Sigmoid colon (tissue), 7 donors: Measurements from ENCODE around the gene OBSL1. TPM values are rescaled to one million over a fixed set of nuclear protein-coding genes. Genes with fewer than 3 reads are reported as not detected.
A peak's percentile ranks its signal among the peaks of the same experiment; 100 is the strongest.

Source experiments
- DNase-seq: peaks from one replicate; pipeline ENCODE4 v3.0.0-alpha.2; 2019
- H3K27ac ChIP-seq, 4 donors: fragments of 200-600 bp; sonication (generic); one replicate each; pipeline ENCODE4 v1.5.1; 2016 to 2019; ENCODE audit warnings: mild to moderate bottlenecking in 1 of 4
- H3K27me3 ChIP-seq, 3 donors: fragments of 200-600 bp; sonication (generic); one replicate each; pipeline ENCODE4 v1.5.1; 2019; ENCODE audit warnings: mild to moderate bottlenecking in 1 of 3
- H3K36me3 ChIP-seq, 4 donors: fragments of 200-600 bp; sonication (generic); one replicate each; pipeline ENCODE4 v1.5.1; 2016 to 2019
- H3K4me1 ChIP-seq, 4 donors: fragments of 200-600 bp; sonication (generic); one replicate each; pipeline ENCODE4 v1.5.1; 2017 to 2019
- H3K4me3 ChIP-seq, 4 donors: fragments of 200-600 bp; sonication (generic); one replicate each; pipeline ENCODE4 v1.5.1; 2017 to 2019; ENCODE audit warnings: mild to moderate bottlenecking in 2 of 4, moderate library complexity in 1 of 4
- H3K9me3 ChIP-seq, 4 donors: fragments of 200-600 bp in 3 of 4; sonication (generic) in 3 of 4; one replicate each; pipeline versions ENCODE4 v1.5.1 to v1.6.1; 2013 to 2019
- CTCF ChIP-seq, 4 experiments: fragments of 450-650 bp in 3 of 4; fragments of 200-600 bp in 1 of 4; IDR thresholded peaks; one replicate each; pipeline ENCODE4 v1.5.1; 2016 to 2019; ENCODE audit warnings: antibody characterized with exemption in 4 of 4, mild to moderate bottlenecking in 3 of 4, moderate library complexity in 2 of 4
- EP300 ChIP-seq, 4 donors: sonication (generic); formaldehyde crosslinking; IDR thresholded peaks; one replicate each; pipeline ENCODE4 v1.6.1; 2017; ENCODE audit warnings: antibody characterized with exemption in 4 of 4
- POLR2A ChIP-seq, 2 donors: fragments of 450-650 bp; IDR thresholded peaks; one replicate each; pipeline ENCODE4 v1.6.1; 2016; ENCODE audit warnings: antibody characterized with exemption in 2 of 2, mild to moderate bottlenecking in 2 of 2, moderate library complexity in 2 of 2
- POLR2AphosphoS5 ChIP-seq, 4 donors: sonication (generic); formaldehyde crosslinking; IDR thresholded peaks; one replicate each; pipeline ENCODE4 v1.6.1; 2017; ENCODE audit warnings: antibody characterized with exemption in 4 of 4
- WGBS, 2 donors: extraction: QIAGEN DNeasy Blood & Tissue Kit; methylation state at CpG; one replicate each; pipeline ENCODE4 v1.1.7; 2013; 5-methylcytosine and 5-hydroxymethylcytosine counted together
- intact Hi-C: fragments of 100-400 bp; cut with DNase I; formaldehyde crosslinking; loops from one replicate; pipeline ENCODE4 v1.15.1; 2023
- polyA plus RNA-seq, 3 donors: library from polyadenylated mRNA; stranded (reverse); fragments of 200-250 nt; gene quantifications; one replicate each; pipeline ENCODE4 v1.2.3, GENCODE V29; 2013
- total RNA-seq, 4 donors: library from RNA; depleted of rRNA; stranded (reverse); fragments of >200 nt; gene quantifications; one replicate each; pipeline ENCODE4 v1.1.0, GENCODE V29; 2016
- donor health status: healthy with polysubstance abuse.
- donor health status: Bipolar disorder and iron deficiency.
- donor health status: healthy.

Gene OBSL1
- total and polyA plus RNA-seq, 7 donors = 2.8 to 83.6 (median 34.6) TPM

GRCh38 chr2:219616550-219616949 is 45.2 kb upstream of the OBSL1 start:
- intact Hi-C loops = no loop called here
- no peak overlapping the region for H3K27ac ChIP-seq
- DNase-seq = no peak
- no peaks in the 10 kb centered on the region for H3K27me3 ChIP-seq
- H3K4me3 ChIP-seq = no peak overlapping the region
- no peaks in the 10 kb centered on the region for H3K9me3 ChIP-seq
- TF ChIP-seq POLR2A (IDR thresholded peaks at IDR 0.05) = no peak
- H3K36me3 ChIP-seq = peaks cover 0 to 41% (median 10%) of the 10 kb centered on the region in 4 donors
- no peaks in the 10 kb centered on the region for H3K4me1 ChIP-seq
- 94 to 96% methylated on average over 4 of the region's 4 CpGs for WGBS, 2 donors

GRCh38 chr2:219615894-219616293 is 44.6 kb upstream of the OBSL1 start:
- no peaks in the 10 kb centered on the region for H3K4me1 ChIP-seq
- H3K36me3 ChIP-seq = peaks cover 0 to 48% (median 12%) of the 10 kb centered on the region in 4 donors
- no peaks in the 10 kb centered on the region for H3K27me3 ChIP-seq
- DNase-seq = no peak
- no peak overlapping the region for H3K4me3 ChIP-seq
- intact Hi-C loops = no loop called here
- TF ChIP-seq CTCF (IDR thresholded peaks at IDR 0.05) (no peak), EP300 (IDR thresholded peaks at IDR 0.05) (no peak), POLR2A (IDR thresholded peaks at IDR 0.05) (no peak), POLR2AphosphoS5 (IDR thresholded peaks at IDR 0.05) (no peak)
- WGBS, 2 donors = 87 to 88% methylated on average over 12 of the region's 12 CpGs
- no peaks in the 10 kb centered on the region for H3K9me3 ChIP-seq
- H3K27ac ChIP-seq = no peak overlapping the region

- no peaks in the 10 kb centered on the region for H3K27me3 ChIP-seq
- WGBS, 2 donors = 93 to 97% methylated on average over 11 of the region's 11 CpGs
- H3K9me3 ChIP-seq = no peaks in the 10 kb centered on the region
- H3K36me3 ChIP-seq = peaks cover 0 to 53% (median 13%) of the 10 kb centered on the region in 4 donors
- DNase-seq = no peak
- H3K4me3 ChIP-seq = no peak overlapping the region
- intact Hi-C loops = no loop called here
- H3K4me1 ChIP-seq = no peaks in the 10 kb centered on the region
- no peak overlapping the region for H3K27ac ChIP-seq
- TF ChIP-seq POLR2AphosphoS5 (IDR thresholded peaks at IDR 0.05) = no peak
Measured at GRCh38 chr2:219615036-219615435, 43.7 kb upstream of the OBSL1 start.

GRCh38 chr2:219614076-219614860 is 42.9 kb upstream of the OBSL1 start:
- intact Hi-C loops = no loop called here
- Histone ChIP-seq H3K27ac (no peak overlapping the region), H3K36me3 (peaks cover 0 to 61% (median 17%) of the 10 kb centered on the region in 4 donors), H3K4me3 (no peak overlapping the region), H3K4me1 (no peaks in the 10 kb centered on the region), H3K27me3 (no peaks in the 10 kb centered on the region), H3K9me3 (no peaks in the 10 kb centered on the region)
- TF ChIP-seq EP300 (IDR thresholded peaks at IDR 0.05) (no peak), CTCF (IDR thresholded peaks at IDR 0.05) (no peak), POLR2A (IDR thresholded peaks at IDR 0.05) (no peak), POLR2AphosphoS5 (IDR thresholded peaks at IDR 0.05) (no peak)
- 91 to 95% methylated on average over 11 of the region's 11 CpGs for WGBS, 2 donors
- peak; percentile 59 for DNase-seq

GRCh38 chr2:219613461-219614070 is 42.2 kb upstream of the OBSL1 start:
- no peak for TF ChIP-seq CTCF (IDR thresholded peaks at IDR 0.05)
- no peak for TF ChIP-seq EP300 (IDR thresholded peaks at IDR 0.05)
- TF ChIP-seq POLR2AphosphoS5 (IDR thresholded peaks at IDR 0.05) = no peak
- TF ChIP-seq POLR2A (IDR thresholded peaks at IDR 0.05) = no peak
- intact Hi-C loops = no loop called here
- peaks cover 0 to 68% (median 20%) of the 10 kb centered on the region in 4 donors for H3K36me3 ChIP-seq

More at GRCh38 chr2:219613461-219614070, 42.2 kb upstream of the OBSL1 start:
- H3K27ac ChIP-seq = no peak overlapping the region
- H3K4me3 ChIP-seq = no peak overlapping the region
- H3K9me3 ChIP-seq = no peaks in the 10 kb centered on the region
- peak; percentile 29 for DNase-seq
- no peaks in the 10 kb centered on the region for H3K27me3 ChIP-seq
- WGBS, 2 donors = 92 to 94% methylated on average over 11 of the region's 11 CpGs
- no peaks in the 10 kb centered on the region for H3K4me1 ChIP-seq
